Fibroblast of lung (primary cell): ENCODE results near the gene LGALS7. TPM values are rescaled to one million over a fixed set of nuclear protein-coding genes. Genes with fewer than 3 reads are reported as not detected.
"Not testable (repeated sequence)": the region's sequence is repeated elsewhere in the genome, so short reads cannot be mapped to it uniquely, and the experiment has no call there.

Experiments
- DNase-seq, 2 donors: peaks; one replicate each; pipeline versions ENCODE4 v3.0.0 to v3.0.0-alpha.2; 2010; ENCODE audit warnings: low read depth in 2 of 2
- H2AFZ ChIP-seq: 2 replicates; pipeline ENCODE4 v1.5.1; 2012; ENCODE audit warnings: low read length, control low read depth, inconsistent platforms
- H3K27ac ChIP-seq: 2 replicates; pipeline ENCODE4 v1.5.1; 2011; ENCODE audit warnings: low read length, control low read depth; ENCODE audit not compliant: insufficient read depth
- H3K27me3 ChIP-seq: 2 replicates; pipeline ENCODE4 v1.5.1; 2011; ENCODE audit warnings: mild to moderate bottlenecking, low read length; ENCODE audit not compliant: control insufficient read depth, insufficient read depth
- H3K36me3 ChIP-seq: 2 replicates; pipeline ENCODE4 v1.5.1; 2011; ENCODE audit warnings: low read length; ENCODE audit not compliant: control insufficient read depth, insufficient read depth
- H3K4me1 ChIP-seq: 2 replicates; pipeline ENCODE4 v1.5.1; 2011; ENCODE audit warnings: low read length; ENCODE audit not compliant: control insufficient read depth, insufficient read depth; ENCODE audit errors: extremely low read depth
- H3K4me2 ChIP-seq: 2 replicates; pipeline ENCODE4 v1.5.1; 2011; ENCODE audit warnings: low read length, control low read depth; ENCODE audit not compliant: insufficient read depth; ENCODE audit errors: extremely low read depth
- H3K4me3 ChIP-seq, 4 experiments: fragments of 200-600 bp in 1 of 4; sonication (generic) in 1 of 4; replicated peaks in 1 of 4; 2 replicates each; pipeline ENCODE4 v1.5.1; 2011 to 2016; ENCODE audit warnings: low read length in 4 of 4, low read depth in 3 of 4, mild to moderate bottlenecking in 3 of 4, control low read depth in 2 of 4, inconsistent platforms in 1 of 4, mixed read lengths in 1 of 4; ENCODE audit not compliant: insufficient read depth in 1 of 4; ENCODE audit errors: control extremely low read depth in 1 of 4
- H3K79me2 ChIP-seq: 2 replicates; pipeline ENCODE4 v1.5.1; 2012; ENCODE audit warnings: mild to moderate bottlenecking, low read length, inconsistent platforms; ENCODE audit not compliant: control insufficient read depth, insufficient read depth
- H3K9ac ChIP-seq: 2 replicates; pipeline ENCODE4 v1.5.1; 2011; ENCODE audit warnings: mild to moderate bottlenecking, low read length, control low read depth; ENCODE audit not compliant: insufficient read depth
- H3K9me3 ChIP-seq: 2 replicates; pipeline ENCODE4 v1.5.1; 2012; ENCODE audit warnings: low read depth, low read length; ENCODE audit not compliant: control insufficient read depth, insufficient read depth
- H4K20me1 ChIP-seq: 2 replicates; pipeline ENCODE4 v1.5.1; 2011; ENCODE audit warnings: low read length; ENCODE audit not compliant: control insufficient read depth, insufficient read depth; ENCODE audit errors: extremely low read depth
- CTCF ChIP-seq, 2 donors: IDR thresholded peaks in 1 of 2; conservative IDR thresholded peaks in 1 of 2; 1 replicate in 1 of 2; 2 replicates in 1 of 2; pipeline ENCODE4 v1.5.1; 2011 to 2012; ENCODE audit warnings: low read length in 2 of 2, control low read depth in 1 of 2, inconsistent platforms in 1 of 2, low read depth in 1 of 2, mild to moderate bottlenecking in 1 of 2
- EZH2 ChIP-seq: IDR thresholded peaks from 2 replicates; pipeline ENCODE4 v1.5.1; 2012; ENCODE audit warnings: low read length, control low read depth, mild to moderate bottlenecking; ENCODE audit errors: missing control alignments
- polyA plus RNA-seq, 2 donors: library from polyadenylated mRNA; depleted of rRNA in 1 of 2; stranded (reverse) in 1 of 2; unstranded in 1 of 2; fragments of >200 nt; gene quantifications; 2 replicates each; pipeline ENCODE4 v1.2.1, GENCODE V29; 2011 to 2012; ENCODE audit warnings: missing spikeins in 1 of 2
- total RNA-seq: library from RNA; depleted of rRNA; stranded (reverse); fragments of >200 nt; gene quantifications from 2 replicates; pipeline ENCODE4 v1.2.1, GENCODE V29; 2014

Gene LGALS7
- total and polyA plus RNA-seq, 2 donors (not counting 1 experiment from before 2014, with no cell fraction given) = not detected

GRCh38 chr19:38788478-38789243, 15.3 kb upstream of the LGALS7 start, which contains the start of gene LGALS7B:
Gene LGALS7B (plus strand): TSS chr19:38789200. CDS start chr19:38789227, 27 bp downstream.
- Histone ChIP-seq H3K9ac (no peak within 1 kb of the TSS), H3K4me3 (no peak within 1 kb of the TSS), H3K27ac (no peak within 1 kb of the TSS), H3K36me3 (no peaks in the 10 kb centered on the region), H3K4me1 (no peaks in the 10 kb centered on the region), H3K27me3 (no peaks in the 10 kb centered on the region), H3K79me2 (no peaks in the 10 kb centered on the region), H3K9me3 (no peaks in the 10 kb centered on the region), H2AFZ (no peak within 1 kb of the TSS), H4K20me1 (no peaks in the 10 kb centered on the region), H3K4me2 (no peak within 1 kb of the TSS)
- no peak for TF ChIP-seq CTCF (conservative IDR thresholded peaks at IDR 0.05 in 1 of 2, IDR thresholded peaks at IDR 0.05 in 1 of 2; ENCODE audit: low read depth in 1 of 2, low read length in 2 of 2)
- TF ChIP-seq EZH2 = no peak
- no peak for DNase-seq

- no peak overlapping the region for H3K9ac ChIP-seq
- no peak overlapping the region for H3K4me2 ChIP-seq
- H3K4me3 ChIP-seq = no peak overlapping the region
- H3K27me3 ChIP-seq = no peaks in the 10 kb centered on the region
- H3K36me3 ChIP-seq = no peaks in the 10 kb centered on the region
- H4K20me1 ChIP-seq = no peaks in the 10 kb centered on the region
- H3K79me2 ChIP-seq = no peaks in the 10 kb centered on the region
- no peaks in the 10 kb centered on the region for H3K4me1 ChIP-seq
- no peak for TF ChIP-seq EZH2
- TF ChIP-seq CTCF (conservative IDR thresholded peaks at IDR 0.05 in 1 of 2, IDR thresholded peaks at IDR 0.05 in 1 of 2; ENCODE audit: low read depth in 1 of 2, low read length in 2 of 2) = no peak
- DNase-seq = no peak
- no peak overlapping the region for H2AFZ ChIP-seq
- no peaks in the 10 kb centered on the region for H3K9me3 ChIP-seq
- H3K27ac ChIP-seq = no peak overlapping the region
These were observed 13.4 kb upstream of the LGALS7 start for GRCh38 chr19:38786572-38787265.

GRCh38 chr19:38786061-38786460, 12.7 kb upstream of the LGALS7 start:
- H3K9ac ChIP-seq, H2AFZ ChIP-seq, H3K27ac ChIP-seq, H4K20me1 ChIP-seq, H3K4me3 ChIP-seq, H3K4me1 ChIP-seq, H3K79me2 ChIP-seq, H3K4me2 ChIP-seq, H3K27me3 ChIP-seq, H3K9me3 ChIP-seq, H3K36me3 ChIP-seq, DNase-seq: not testable (repeated sequence)
